ENCODE measurements around the gene SLC7A8.

GRCh38 chr14:23122086-23122485, 61.4 kb downstream of the SLC7A8 start:
- TF ChIP-seq ZZZ3 (IDR thresholded peaks at IDR 0.05; ENCODE audit: control insufficient read depth, insufficient read length, low read depth) (no peak), POLR2AphosphoS2 (IDR thresholded peaks at IDR 0.05; ENCODE audit: low read depth, low read length) (no peak), CEBPZ (IDR thresholded peaks at IDR 0.05; ENCODE audit: low read depth, low read length) (no peak), FOXK2 (IDR thresholded peaks at IDR 0.05) (no peak), NFYB (IDR thresholded peaks at IDR 0.05; ENCODE audit: insufficient read depth, low read depth, low read length) (no peak), CREB1 (IDR thresholded peaks at IDR 0.05; ENCODE audit: low read depth) (no peak), RFX5 (IDR thresholded peaks at IDR 0.05; ENCODE audit: low read depth, low read length) (no peak), CTCF (IDR thresholded peaks at IDR 0.05 in 2 of 3, conservative IDR thresholded peaks at IDR 0.05 in 1 of 3; ENCODE audit: control insufficient read depth in 2 of 3, extremely low read depth in 1 of 3, insufficient read depth in 1 of 3, low read depth in 3 of 3, low read length in 3 of 3) (no peak), ZNF592 (IDR thresholded peaks at IDR 0.05) (no peak)

Data from GM12878 (cell line).